ENCODE results near the gene RGS3.

Gene RGS3

GRCh38 chr9:113614843-113615648, 151.5 kb downstream of the RGS3 start:
- Histone ChIP-seq H3K9ac (ENCODE audit: low read depth, low read length) (no peak overlapping the region), H3K9me3 (ENCODE audit: control insufficient read depth, insufficient read depth, low read length) (no peaks in the 10 kb centered on the region), H3K4me1 (ENCODE audit: insufficient read depth, low read length) (peaks cover 32% of the 10 kb centered on the region)

GRCh38 chr9:113616116-113616515, 152.6 kb downstream of the RGS3 start:
- Histone ChIP-seq H3K9me3 (ENCODE audit: control insufficient read depth, insufficient read depth, low read length) (no peaks in the 10 kb centered on the region), H3K9ac (ENCODE audit: low read depth, low read length) (no peak overlapping the region), H3K4me1 (ENCODE audit: insufficient read depth, low read length) (peaks cover 30% of the 10 kb centered on the region), H3K36me3 (ENCODE audit: insufficient read depth, low read length) (no peaks in the 10 kb centered on the region)

More at GRCh38 chr9:113614843-113615648, 151.5 kb downstream of the RGS3 start:
- H3K36me3 ChIP-seq (ENCODE audit: insufficient read depth, low read length), result no peaks in the 10 kb centered on the region

GRCh38 chr9:113616621-113617496, 153.3 kb downstream of the RGS3 start:
- no peaks in the 10 kb centered on the region for H3K36me3 ChIP-seq (ENCODE audit: insufficient read depth, low read length)
- no peak overlapping the region for H3K9ac ChIP-seq (ENCODE audit: low read depth, low read length)
- H3K9me3 ChIP-seq (ENCODE audit: control insufficient read depth, insufficient read depth, low read length), result no peaks in the 10 kb centered on the region
- H3K4me1 ChIP-seq (ENCODE audit: insufficient read depth, low read length), result peaks cover 36% of the 10 kb centered on the region

- no peaks in the 10 kb centered on the region for H3K36me3 ChIP-seq (ENCODE audit: insufficient read depth, low read length)
- peaks cover 43% of the 10 kb centered on the region for H3K4me1 ChIP-seq (ENCODE audit: insufficient read depth, low read length)
- H3K9me3 ChIP-seq (ENCODE audit: control insufficient read depth, insufficient read depth, low read length), result no peaks in the 10 kb centered on the region
- H3K9ac ChIP-seq (ENCODE audit: low read depth, low read length), result no peak overlapping the region
These were observed 154.0 kb downstream of the RGS3 start for GRCh38 chr9:113617550-113617949.

- peaks cover 54% of the 10 kb centered on the region for H3K4me1 ChIP-seq (ENCODE audit: insufficient read depth, low read length)
These were observed 155.4 kb downstream of the RGS3 start for GRCh38 chr9:113618836-113619490.

GRCh38 chr9:113619491-113620376, 156.2 kb downstream of the RGS3 start:
- H3K36me3 ChIP-seq (ENCODE audit: insufficient read depth, low read length), result no peaks in the 10 kb centered on the region
- H3K9ac ChIP-seq (ENCODE audit: low read depth, low read length), result peak overlapping the region; percentile 5; the same call in 1 of the 2 replicates
- H3K4me1 ChIP-seq (ENCODE audit: insufficient read depth, low read length), result peaks cover 56% of the 10 kb centered on the region
- no peaks in the 10 kb centered on the region for H3K9me3 ChIP-seq (ENCODE audit: control insufficient read depth, insufficient read depth, low read length)

More at GRCh38 chr9:113618836-113619490, 155.4 kb downstream of the RGS3 start:
- no peaks in the 10 kb centered on the region for H3K36me3 ChIP-seq (ENCODE audit: insufficient read depth, low read length)
- H3K9ac ChIP-seq (ENCODE audit: low read depth, low read length), result no peak overlapping the region
- H3K9me3 ChIP-seq (ENCODE audit: control insufficient read depth, insufficient read depth, low read length), result no peaks in the 10 kb centered on the region

- H3K36me3 ChIP-seq (ENCODE audit: insufficient read depth, low read length), result no peaks in the 10 kb centered on the region
- peaks cover 56% of the 10 kb centered on the region for H3K4me1 ChIP-seq (ENCODE audit: insufficient read depth, low read length)
- H3K9ac ChIP-seq (ENCODE audit: low read depth, low read length), result peak overlapping the region; percentile 5; the same call in 1 of the 2 replicates
- no peaks in the 10 kb centered on the region for H3K9me3 ChIP-seq (ENCODE audit: control insufficient read depth, insufficient read depth, low read length)
These were observed 157.0 kb downstream of the RGS3 start for GRCh38 chr9:113620377-113621161.

- Histone ChIP-seq H3K4me1 (ENCODE audit: insufficient read depth, low read length) (peaks cover 56% of the 10 kb centered on the region), H3K36me3 (ENCODE audit: insufficient read depth, low read length) (no peaks in the 10 kb centered on the region), H3K9ac (ENCODE audit: low read depth, low read length) (no peak overlapping the region), H3K9me3 (ENCODE audit: control insufficient read depth, insufficient read depth, low read length) (no peaks in the 10 kb centered on the region)
These were observed 157.8 kb downstream of the RGS3 start for GRCh38 chr9:113621309-113621791.

GRCh38 chr9:113621980-113622379, 158.5 kb downstream of the RGS3 start:
- Histone ChIP-seq H3K4me1 (ENCODE audit: insufficient read depth, low read length) (peaks cover 59% of the 10 kb centered on the region), H3K9ac (ENCODE audit: low read depth, low read length) (no peak overlapping the region), H3K9me3 (ENCODE audit: control insufficient read depth, insufficient read depth, low read length) (no peaks in the 10 kb centered on the region), H3K36me3 (ENCODE audit: insufficient read depth, low read length) (no peaks in the 10 kb centered on the region)

GRCh38 chr9:113622600-113623400, 159.3 kb downstream of the RGS3 start:
- Histone ChIP-seq H3K9me3 (ENCODE audit: control insufficient read depth, insufficient read depth, low read length) (no peaks in the 10 kb centered on the region), H3K9ac (ENCODE audit: low read depth, low read length) (peak overlapping the region; percentile 31), H3K36me3 (ENCODE audit: insufficient read depth, low read length) (no peaks in the 10 kb centered on the region), H3K4me1 (ENCODE audit: insufficient read depth, low read length) (peaks cover 60% of the 10 kb centered on the region)

GRCh38 chr9:113623851-113624485, 160.4 kb downstream of the RGS3 start:
- no peak overlapping the region for H3K9ac ChIP-seq (ENCODE audit: low read depth, low read length)
- peaks cover 62% of the 10 kb centered on the region for H3K4me1 ChIP-seq (ENCODE audit: insufficient read depth, low read length)
- no peaks in the 10 kb centered on the region for H3K36me3 ChIP-seq (ENCODE audit: insufficient read depth, low read length)

GRCh38 chr9:113624721-113625120, 161.2 kb downstream of the RGS3 start:
- peaks cover 54% of the 10 kb centered on the region for H3K4me1 ChIP-seq (ENCODE audit: insufficient read depth, low read length)
- no peaks in the 10 kb centered on the region for H3K36me3 ChIP-seq (ENCODE audit: insufficient read depth, low read length)
- no peak overlapping the region for H3K9ac ChIP-seq (ENCODE audit: low read depth, low read length)
- H3K9me3 ChIP-seq (ENCODE audit: control insufficient read depth, insufficient read depth, low read length), result no peaks in the 10 kb centered on the region

More at GRCh38 chr9:113623851-113624485, 160.4 kb downstream of the RGS3 start:
- H3K9me3 ChIP-seq (ENCODE audit: control insufficient read depth, insufficient read depth, low read length), result no peaks in the 10 kb centered on the region
